RCC 7860 (cell line): Measurements from ENCODE around the gene FXYD2.
"Not testable (repeated sequence)": the region's sequence is repeated elsewhere in the genome, so short reads cannot be mapped to it uniquely, and the experiment has no call there.

Source experiments
- DNase-seq: peaks from one replicate; pipeline ENCODE4 v3.0.0-alpha.2; 2015; ENCODE audit warnings: low spot score
- FAIRE-seq: peaks from 2 replicates; lab custom pipeline; 2012; peaks lifted over from hg19 to GRCh38; lab: Jason Lieb, UNC

The FXYD2 gene

GRCh38 chr11:117824571-117825537, at the start of gene FXYD2:
Gene FXYD2, minus strand, starts transcription at chr11:117824744. Its CDS starts 66 bp downstream, at chr11:117824678.
- peak; percentile 83 for FAIRE-seq

GRCh38 chr11:117873828-117874125, 49.2 kb upstream of the FXYD2 start:
- FAIRE-seq (no peak), DNase-seq (no peak)

More at GRCh38 chr11:117824571-117825537, at the start of gene FXYD2:
- no peak for DNase-seq

- no peak for FAIRE-seq
Observed at GRCh38 chr11:117872975-117873827, 48.7 kb upstream of the FXYD2 start.

DNA sequence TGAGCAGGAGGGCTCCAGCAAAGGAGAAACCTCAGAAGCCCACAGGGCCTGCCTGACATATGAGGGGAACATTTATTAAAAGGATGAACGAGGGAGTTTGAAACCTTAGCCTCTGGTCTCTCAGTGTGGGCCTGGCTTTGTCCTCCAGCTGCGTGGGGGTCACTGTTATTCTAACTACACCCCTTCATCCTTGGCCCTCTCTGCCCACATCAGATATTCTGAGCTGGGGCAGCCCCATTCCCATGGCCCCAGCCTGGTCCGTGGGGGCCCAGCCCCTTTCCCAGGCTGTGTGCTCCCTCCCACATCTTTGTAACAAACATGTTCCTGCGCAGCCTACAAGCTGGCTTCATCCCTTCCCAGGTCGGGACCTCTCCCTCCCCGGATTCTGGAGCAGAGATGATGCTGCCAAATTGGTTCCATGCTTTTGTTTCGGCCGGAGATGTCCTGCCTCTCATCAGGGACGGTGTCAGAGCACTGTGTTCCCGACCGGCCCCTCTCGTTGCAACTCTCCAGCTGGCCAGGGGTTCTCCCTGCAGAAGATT, 47.9 kb upstream of the FXYD2 start:
- FAIRE-seq (no peak), DNase-seq (no peak)

More at GRCh38 chr11:117872975-117873827, 48.7 kb upstream of the FXYD2 start:
- DNase-seq, result no peak

DNA sequence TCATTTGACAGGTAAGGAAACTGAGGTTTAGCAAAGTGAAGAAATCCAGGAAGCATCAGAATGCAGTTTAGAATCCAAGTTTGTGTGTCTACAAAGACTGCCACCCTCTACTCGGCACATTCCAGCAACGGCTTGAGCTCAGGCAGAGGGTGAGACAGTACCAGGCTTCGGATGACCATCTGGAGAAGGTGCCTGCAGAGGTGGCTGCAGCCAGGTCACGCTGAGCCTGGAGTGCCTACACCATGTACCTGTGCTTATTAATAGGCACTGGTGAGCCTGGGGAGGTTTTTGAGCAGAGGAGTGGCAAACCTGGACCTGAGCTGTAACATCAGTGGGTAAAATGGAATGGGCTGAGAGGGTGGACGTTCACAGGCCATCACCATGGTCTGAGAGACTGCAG, 47.2 kb upstream of the FXYD2 start:
- DNase-seq (no peak), FAIRE-seq (no peak)

GRCh38 chr11:117871160-117871559, 46.6 kb upstream of the FXYD2 start:
- no peak for DNase-seq

GRCh38 chr11:117870103-117870952, 45.8 kb upstream of the FXYD2 start:
- FAIRE-seq, result no peak
- DNase-seq, result no peak

More at GRCh38 chr11:117871160-117871559, 46.6 kb upstream of the FXYD2 start:
- no peak for FAIRE-seq

- no peak for DNase-seq
Observed at GRCh38 chr11:117869604-117870003, 45.1 kb upstream of the FXYD2 start.

GRCh38 chr11:117868815-117869561, 44.4 kb upstream of the FXYD2 start:
- DNase-seq, result no peak
- FAIRE-seq, result no peak

More at GRCh38 chr11:117869604-117870003, 45.1 kb upstream of the FXYD2 start:
- no peak for FAIRE-seq

- DNase-seq (no peak), FAIRE-seq (no peak)
Observed at GRCh38 chr11:117868088-117868487, 43.5 kb upstream of the FXYD2 start.

- no peak for FAIRE-seq
- DNase-seq, result no peak
Observed at GRCh38 chr11:117866526-117866925, 42.0 kb upstream of the FXYD2 start.

- not testable (repeated sequence) for DNase-seq, FAIRE-seq
Observed at GRCh38 chr11:117865546-117865945, 41.0 kb upstream of the FXYD2 start.

DNA sequence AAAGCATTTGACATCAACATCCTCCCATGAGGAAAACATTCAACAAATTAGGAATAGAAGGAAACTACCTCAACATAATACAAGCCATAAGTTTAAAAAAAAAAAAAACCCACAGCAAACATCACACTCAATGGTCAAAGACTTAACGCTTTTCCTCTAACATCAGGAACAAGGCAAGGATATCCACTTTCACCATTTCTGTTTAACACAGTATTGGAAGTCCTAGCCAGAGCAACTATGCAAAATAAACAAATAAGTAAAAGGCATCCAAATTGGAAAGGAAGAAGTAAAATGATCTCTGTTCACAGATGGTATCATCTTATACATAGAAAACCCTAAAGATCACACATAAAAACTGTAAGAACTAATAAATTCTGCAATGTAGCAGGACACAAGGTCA, 38.8 kb upstream of the FXYD2 start:
- no peak for FAIRE-seq

GRCh38 chr11:117862753-117863152, 38.2 kb upstream of the FXYD2 start:
- DNase-seq (no peak), FAIRE-seq (no peak)

More for the DNA sequence above, 38.8 kb upstream of the FXYD2 start:
- DNase-seq, result no peak

- FAIRE-seq, result no peak
- no peak for DNase-seq
Observed at GRCh38 chr11:117862019-117862725, 37.6 kb upstream of the FXYD2 start.

- DNase-seq, result no peak
- FAIRE-seq, result no peak
Observed at GRCh38 chr11:117861151-117862018, 36.8 kb upstream of the FXYD2 start.

DNA sequence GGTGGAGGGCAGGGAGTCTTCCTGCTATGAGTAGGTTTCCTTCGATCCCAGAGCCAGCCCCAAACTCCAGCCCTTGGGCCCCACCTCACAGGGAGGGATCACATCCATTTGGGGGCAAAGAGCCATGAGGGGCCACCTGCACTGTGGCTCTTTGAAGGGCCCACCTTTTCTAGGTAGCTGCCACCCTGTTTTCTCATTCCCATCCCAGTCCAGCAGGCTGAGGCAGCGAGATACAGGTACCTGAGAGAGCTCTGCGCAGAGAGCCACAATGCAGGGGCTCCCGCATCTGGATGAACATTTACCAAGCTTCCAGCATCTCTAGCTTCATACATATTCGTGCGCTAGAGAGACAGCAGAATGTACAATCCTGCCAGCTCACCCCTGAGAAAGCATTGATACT, 35.6 kb upstream of the FXYD2 start:
- FAIRE-seq (no peak), DNase-seq (no peak)
